ENCODE results near the gene CRYGD. TPM values are rescaled to one million over a fixed set of nuclear protein-coding genes. Genes with fewer than 3 reads are reported as not detected.

The CRYGD gene
- polyA plus RNA-seq, 3 donors = not detected

GRCh38 chr2:208148803-208149202 is 24.5 kb upstream of the CRYGD start:
- Mint-ChIP-seq H3K27ac (no peak overlapping the region), H3K9me3 (peaks cover 10 to 22% (median 15%) of the 10 kb centered on the region in 7 donors), H3K4me3 (no peak overlapping the region), H3K27me3 (ENCODE audit: low read depth in 3 of 3) (peaks cover 0 to 1% (median 0%) of the 10 kb centered on the region in 3 donors), H3K36me3 (no peaks in the 10 kb centered on the region), H3K4me1 (peaks cover 5% of the 10 kb centered on the region)
- Histone ChIP-seq H4K20me1 (ENCODE audit: insufficient read depth, low read length) (no peaks in the 10 kb centered on the region), H3K27ac (ENCODE audit: low read depth in 1 of 2, low read length in 2 of 2) (no peak overlapping the region), H3K79me2 (ENCODE audit: insufficient read depth, low read length) (no peaks in the 10 kb centered on the region), H3K27me3 (ENCODE audit: control insufficient read depth in 2 of 2, insufficient read depth in 2 of 2, low read length in 2 of 2) (no peaks in the 10 kb centered on the region), H3K9me3 (replicated peaks in 1 of 2; ENCODE audit: control insufficient read depth in 1 of 2, insufficient read depth in 1 of 2, low read length in 2 of 2) (peaks cover 0 to 4% of the 10 kb centered on the region in 2 donors), H3K9ac (ENCODE audit: insufficient read depth, low read length, poor library complexity, severe bottlenecking) (no peak overlapping the region), H3K4me1 (ENCODE audit: control insufficient read depth in 1 of 2, insufficient read depth in 2 of 2, low read length in 2 of 2) (no peaks in the 10 kb centered on the region), H2AFZ (ENCODE audit: insufficient read depth, low read depth, low read length, poor library complexity, severe bottlenecking) (no peak overlapping the region), H3K4me2 (replicated peaks; ENCODE audit: extremely low read depth, low read length, poor library complexity, severe bottlenecking) (no peak overlapping the region), H3K4me3 (replicated peaks in 1 of 3; ENCODE audit: low read depth in 2 of 3, low read length in 3 of 3) (no peak overlapping the region), H3K36me3 (replicated peaks in 1 of 2; ENCODE audit: control insufficient read depth in 1 of 2, insufficient read depth in 2 of 2, low read length in 2 of 2) (no peaks in the 10 kb centered on the region)
- no CpG with 5 or more reads among the region's 2 CpGs for WGBS (ENCODE audit: insufficient coverage)
- intact Hi-C loops (cut with micrococcal nuclease) = no loop called here
- TF ChIP-seq, protein P1, sequence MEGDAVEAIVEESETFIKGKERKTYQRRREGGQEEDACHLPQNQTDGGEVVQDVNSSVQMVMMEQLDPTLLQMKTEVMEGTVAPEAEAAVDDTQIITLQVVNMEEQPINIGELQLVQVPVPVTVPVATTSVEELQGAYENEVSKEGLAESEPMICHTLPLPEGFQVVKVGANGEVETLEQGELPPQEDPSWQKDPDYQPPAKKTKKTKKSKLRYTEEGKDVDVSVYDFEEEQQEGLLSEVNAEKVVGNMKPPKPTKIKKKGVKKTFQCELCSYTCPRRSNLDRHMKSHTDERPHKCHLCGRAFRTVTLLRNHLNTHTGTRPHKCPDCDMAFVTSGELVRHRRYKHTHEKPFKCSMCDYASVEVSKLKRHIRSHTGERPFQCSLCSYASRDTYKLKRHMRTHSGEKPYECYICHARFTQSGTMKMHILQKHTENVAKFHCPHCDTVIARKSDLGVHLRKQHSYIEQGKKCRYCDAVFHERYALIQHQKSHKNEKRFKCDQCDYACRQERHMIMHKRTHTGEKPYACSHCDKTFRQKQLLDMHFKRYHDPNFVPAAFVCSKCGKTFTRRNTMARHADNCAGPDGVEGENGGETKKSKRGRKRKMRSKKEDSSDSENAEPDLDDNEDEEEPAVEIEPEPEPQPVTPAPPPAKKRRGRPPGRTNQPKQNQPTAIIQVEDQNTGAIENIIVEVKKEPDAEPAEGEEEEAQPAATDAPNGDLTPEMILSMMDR (IDR thresholded peaks at IDR 0.05) = no peak
- DNase-seq = no peak

- H3K9ac ChIP-seq (ENCODE audit: insufficient read depth, low read length, poor library complexity, severe bottlenecking) = no peak overlapping the region
- H3K27ac ChIP-seq (ENCODE audit: low read depth in 1 of 2, low read length in 2 of 2) = no peak overlapping the region
- no peaks in the 10 kb centered on the region for H3K27me3 ChIP-seq (ENCODE audit: control insufficient read depth in 2 of 2, insufficient read depth in 2 of 2, low read length in 2 of 2)
- H2AFZ ChIP-seq (ENCODE audit: insufficient read depth, low read depth, low read length, poor library complexity, severe bottlenecking) = no peak overlapping the region
- no peak for DNase-seq
- peaks cover 0 to 4% of the 10 kb centered on the region in 2 donors for H3K9me3 ChIP-seq (replicated peaks in 1 of 2; ENCODE audit: control insufficient read depth in 1 of 2, insufficient read depth in 1 of 2, low read length in 2 of 2)
- Mint-ChIP-seq H3K4me1 (peaks cover 5% of the 10 kb centered on the region), H3K9me3 (peaks cover 10 to 22% (median 15%) of the 10 kb centered on the region in 7 donors), H3K36me3 (no peaks in the 10 kb centered on the region), H3K4me3 (no peak overlapping the region), H3K27ac (no peak overlapping the region), H3K27me3 (ENCODE audit: low read depth in 3 of 3) (peaks cover 0 to 1% (median 0%) of the 10 kb centered on the region in 3 donors)
- intact Hi-C loops (cut with micrococcal nuclease) = no loop called here
- H4K20me1 ChIP-seq (ENCODE audit: insufficient read depth, low read length) = no peaks in the 10 kb centered on the region
- no peaks in the 10 kb centered on the region for H3K4me1 ChIP-seq (ENCODE audit: control insufficient read depth in 1 of 2, insufficient read depth in 2 of 2, low read length in 2 of 2)
- no peaks in the 10 kb centered on the region for H3K36me3 ChIP-seq (replicated peaks in 1 of 2; ENCODE audit: control insufficient read depth in 1 of 2, insufficient read depth in 2 of 2, low read length in 2 of 2)
- no peak overlapping the region for H3K4me2 ChIP-seq (replicated peaks; ENCODE audit: extremely low read depth, low read length, poor library complexity, severe bottlenecking)
- H3K4me3 ChIP-seq (replicated peaks in 1 of 3; ENCODE audit: low read depth in 2 of 3, low read length in 3 of 3) = no peak overlapping the region
- TF ChIP-seq, protein P1 (IDR thresholded peaks at IDR 0.05) = no peak
- WGBS (ENCODE audit: insufficient coverage) = 85% methylated on average over 3 of the region's 3 CpGs
- no peaks in the 10 kb centered on the region for H3K79me2 ChIP-seq (ENCODE audit: insufficient read depth, low read length)
These were observed 23.4 kb upstream of the CRYGD start for GRCh38 chr2:208147759-208148158.
